ENCODE results near the gene OSBP2. TPM values are rescaled to one million over a fixed set of nuclear protein-coding genes. Genes with fewer than 3 reads are reported as not detected.
"Not testable (repeated sequence)": the region's sequence is repeated elsewhere in the genome, so short reads cannot be mapped to it uniquely, and the experiment has no call there.

Gene OSBP2
- total RNA-seq, 1 donor from 2014 or later: 2.4 TPM

GRCh38 chr22:30770716-30771115 is 76.0 kb downstream of the OSBP2 start:
- no peak for DNase-seq (ENCODE audit: low spot score)
- Mint-ChIP-seq H3K9me3 (ENCODE audit: low read depth) (no peaks in the 10 kb centered on the region), H3K27me3 (ENCODE audit: low read depth) (no peaks in the 10 kb centered on the region), H3K36me3 (ENCODE audit: low read depth) (no peaks in the 10 kb centered on the region), H3K4me3 (ENCODE audit: unreplicated experiment) (no peak overlapping the region), H3K4me1 (ENCODE audit: low read depth) (no peaks in the 10 kb centered on the region), H3K27ac (ENCODE audit: unreplicated experiment) (no peak overlapping the region)
- no peak for TF ChIP-seq CTCF (IDR thresholded peaks at IDR 0.05)

GRCh38 chr22:30773919-30774318 is 79.2 kb downstream of the OSBP2 start:
- Mint-ChIP-seq H3K4me1 (ENCODE audit: low read depth) (no peaks in the 10 kb centered on the region), H3K36me3 (ENCODE audit: low read depth) (no peaks in the 10 kb centered on the region), H3K9me3 (ENCODE audit: low read depth) (no peaks in the 10 kb centered on the region), H3K4me3 (ENCODE audit: unreplicated experiment) (no peak overlapping the region), H3K27me3 (ENCODE audit: low read depth) (no peaks in the 10 kb centered on the region), H3K27ac (ENCODE audit: unreplicated experiment) (no peak overlapping the region)
- DNase-seq (ENCODE audit: low spot score): no peak
- no peak for TF ChIP-seq CTCF (IDR thresholded peaks at IDR 0.05)

- Mint-ChIP-seq H3K4me1 (ENCODE audit: low read depth) (no peaks in the 10 kb centered on the region), H3K4me3 (ENCODE audit: unreplicated experiment) (no peak overlapping the region), H3K36me3 (ENCODE audit: low read depth) (no peaks in the 10 kb centered on the region), H3K27ac (ENCODE audit: unreplicated experiment) (no peak overlapping the region), H3K27me3 (ENCODE audit: low read depth) (no peaks in the 10 kb centered on the region), H3K9me3 (ENCODE audit: low read depth) (no peaks in the 10 kb centered on the region)
- no peak for TF ChIP-seq CTCF (IDR thresholded peaks at IDR 0.05)
- no peak for DNase-seq (ENCODE audit: low spot score)
Measured at GRCh38 chr22:30774566-30774965, 79.9 kb downstream of the OSBP2 start.

- Mint-ChIP-seq H3K36me3 (ENCODE audit: low read depth) (no peaks in the 10 kb centered on the region), H3K27me3 (ENCODE audit: low read depth) (no peaks in the 10 kb centered on the region), H3K27ac (ENCODE audit: unreplicated experiment) (no peak overlapping the region), H3K4me3 (ENCODE audit: unreplicated experiment) (no peak overlapping the region), H3K9me3 (ENCODE audit: low read depth) (no peaks in the 10 kb centered on the region), H3K4me1 (ENCODE audit: low read depth) (peaks cover 3% of the 10 kb centered on the region)
- no peak for DNase-seq (ENCODE audit: low spot score)
- TF ChIP-seq CTCF (IDR thresholded peaks at IDR 0.05): no peak
Measured at GRCh38 chr22:30776476-30776875, 81.8 kb downstream of the OSBP2 start.

- not testable (repeated sequence) for DNase-seq (ENCODE audit: low spot score); H3K27ac Mint-ChIP-seq (ENCODE audit: unreplicated experiment); H3K9me3 Mint-ChIP-seq (ENCODE audit: low read depth); H3K36me3 Mint-ChIP-seq (ENCODE audit: low read depth); H3K4me1 Mint-ChIP-seq (ENCODE audit: low read depth); H3K27me3 Mint-ChIP-seq (ENCODE audit: low read depth); H3K4me3 Mint-ChIP-seq (ENCODE audit: unreplicated experiment)
Measured at GRCh38 chr22:30777146-30777545, 82.5 kb downstream of the OSBP2 start.

- Mint-ChIP-seq H3K27ac (ENCODE audit: unreplicated experiment) (no peak overlapping the region), H3K27me3 (ENCODE audit: low read depth) (no peaks in the 10 kb centered on the region), H3K36me3 (ENCODE audit: low read depth) (no peaks in the 10 kb centered on the region), H3K4me1 (ENCODE audit: low read depth) (peaks cover 5% of the 10 kb centered on the region), H3K9me3 (ENCODE audit: low read depth) (no peaks in the 10 kb centered on the region), H3K4me3 (ENCODE audit: unreplicated experiment) (no peak overlapping the region)
- no peak for DNase-seq (ENCODE audit: low spot score)
- TF ChIP-seq CTCF (IDR thresholded peaks at IDR 0.05): no peak
Measured at GRCh38 chr22:30777587-30777986, 82.9 kb downstream of the OSBP2 start.
